Aorta (tissue), 5 donors: ENCODE results near the gene KRT35. TPM values are rescaled to one million over a fixed set of nuclear protein-coding genes. Genes with fewer than 3 reads are reported as not detected.
A peak's percentile ranks its signal among the peaks of the same experiment; 100 is the strongest.

Source experiments
- ATAC-seq: fragments of 200-7000 bp; cut with Tn5 transposase; one replicate; pipeline ENCODE4 v1.9.1; 2022; ENCODE audit warnings: moderate library complexity; ENCODE audit not compliant: low FRiP score
- DNase-seq, 2 donors: peaks; one replicate each; pipeline ENCODE4 v3.0.0-alpha.2; 2020
- H3K27ac ChIP-seq, 2 donors: one replicate each; pipeline ENCODE4 v1.5.1; 2013; ENCODE audit warnings: low read length in 2 of 2, mild to moderate bottlenecking in 2 of 2, moderate library complexity in 2 of 2, control low read depth in 1 of 2, inconsistent platforms in 1 of 2, low read depth in 1 of 2
- H3K27me3 ChIP-seq, 2 donors: one replicate each; pipeline ENCODE4 v1.6.1; 2013; ENCODE audit warnings: control low read depth in 1 of 2, low read length in 1 of 2, mild to moderate bottlenecking in 1 of 2, moderate library complexity in 1 of 2; ENCODE audit not compliant: insufficient read depth in 2 of 2, control insufficient read depth in 1 of 2
- H3K36me3 ChIP-seq, 2 donors: one replicate each; pipeline ENCODE4 v1.6.1; 2013; ENCODE audit warnings: control low read depth in 1 of 2, low read length in 1 of 2, mild to moderate bottlenecking in 1 of 2; ENCODE audit not compliant: insufficient read depth in 2 of 2, control insufficient read depth in 1 of 2
- H3K4me1 ChIP-seq, 2 donors: one replicate each; pipeline ENCODE4 v1.6.1; 2013; ENCODE audit warnings: low read length in 2 of 2, control low read depth in 1 of 2, mild to moderate bottlenecking in 1 of 2, moderate library complexity in 1 of 2; ENCODE audit not compliant: insufficient read depth in 2 of 2, control insufficient read depth in 1 of 2
- H3K4me3 ChIP-seq, 2 donors: one replicate each; pipeline ENCODE4 v1.5.1; 2013; ENCODE audit warnings: low read length in 2 of 2, control low read depth in 1 of 2, mild to moderate bottlenecking in 1 of 2
- H3K9me3 ChIP-seq: one replicate; pipeline ENCODE4 v1.6.1; 2013; ENCODE audit warnings: mild to moderate bottlenecking, low read length; ENCODE audit not compliant: control insufficient read depth
- WGBS, 2 donors: extraction: QIAGEN DNeasy Blood & Tissue Kit; methylation state at CpG; one replicate each; pipeline ENCODE4 v1.1.7; 2013; 5-methylcytosine and 5-hydroxymethylcytosine counted together
- intact Hi-C, 2 donors: fragments of 100-400 bp; cut with DNase I; formaldehyde crosslinking; loops; one replicate each; pipeline versions ENCODE4 v1.14.2 to v1.15.0; 2022
- polyA plus RNA-seq, 2 donors: library from polyadenylated mRNA; stranded (reverse); fragments of 200-250 nt; gene quantifications; one replicate each; pipeline ENCODE4 v1.2.3, GENCODE V29; 2013
- total RNA-seq, 2 donors: library from RNA; stranded (reverse); fragmentation: NEBNext Ultra II Directional; extraction: Animal tissue kit (Norgen Biotek cat#: 25700); gene quantifications; one replicate each; pipeline ENCODE4 v1.2.1, GENCODE V29; 2021
- donor health status: healthy with polysubstance abuse.
- donor health status: Bipolar disorder and iron deficiency.
- donor health status: DM: no; HTN: no; CAD: no.
- donor health status: DM: no; HTN: no; CAD: no.
- donor health status: DM: yes; HTN: yes; CAD: no.

Gene KRT35
- total and polyA plus RNA-seq, 4 donors, result not detected

GRCh38 chr17:41484920-41485904 lies 4.3 kb upstream of the KRT35 start:
- intact Hi-C loops, result no loop called here
- no peak overlapping the region for H3K27ac ChIP-seq
- no peaks in the 10 kb centered on the region for H3K36me3 ChIP-seq
- H3K4me3 ChIP-seq, result no peak overlapping the region
- DNase-seq (peak in 1 of 2 donors; percentile 28), ATAC-seq (no peak)
- no peaks in the 10 kb centered on the region for H3K27me3 ChIP-seq
- no peaks in the 10 kb centered on the region for H3K9me3 ChIP-seq
- 87 to 90% methylated on average over 8 of the region's 8 CpGs for WGBS, 2 donors
- H3K4me1 ChIP-seq, result no peaks in the 10 kb centered on the region

DNA sequence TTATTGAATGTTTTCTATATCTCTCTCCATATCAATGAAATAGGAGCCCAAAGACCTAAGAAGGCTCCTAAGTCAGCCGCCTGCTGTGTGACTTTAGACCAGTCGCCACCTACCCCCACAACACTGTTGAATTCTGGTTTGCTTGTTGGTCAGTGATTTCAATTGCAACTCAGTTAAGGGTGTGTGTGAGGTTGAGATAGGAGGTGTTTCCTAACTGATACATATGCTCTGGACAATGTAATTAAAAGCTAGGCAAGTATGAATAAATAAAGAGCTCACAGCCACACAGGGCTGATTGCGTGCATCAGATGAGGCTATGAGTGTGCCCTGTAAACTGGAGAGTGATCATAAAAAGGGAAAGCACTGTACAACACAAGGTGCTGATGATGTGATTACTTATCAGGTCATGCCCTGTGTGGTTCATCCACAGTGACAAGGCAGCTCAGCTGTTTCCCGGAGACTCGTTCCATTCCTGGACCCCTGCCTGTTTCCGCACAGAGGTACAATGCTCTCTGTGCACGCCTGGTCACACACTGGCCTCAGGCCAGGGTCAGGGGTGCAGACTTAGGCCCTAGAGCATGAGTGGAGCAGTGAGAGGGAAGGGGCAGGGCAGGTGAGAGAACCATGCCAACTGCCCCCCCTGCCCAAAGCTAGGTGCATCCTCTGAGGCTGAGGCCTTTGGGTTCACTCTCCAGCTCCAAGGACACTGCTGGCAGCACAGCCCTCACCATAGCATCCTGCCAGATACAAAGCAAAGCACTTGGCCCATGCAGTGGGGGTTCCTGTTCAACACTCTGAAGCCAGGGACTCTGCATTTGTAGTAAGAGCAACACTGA lies 3.3 kb upstream of the KRT35 start:
- 76 to 78% methylated on average over 7 of the region's 7 CpGs for WGBS, 2 donors
- Histone ChIP-seq H3K27me3 (no peaks in the 10 kb centered on the region), H3K27ac (no peak overlapping the region), H3K4me1 (no peaks in the 10 kb centered on the region), H3K9me3 (no peaks in the 10 kb centered on the region), H3K4me3 (no peak overlapping the region), H3K36me3 (no peaks in the 10 kb centered on the region)
- ATAC-seq (no peak), DNase-seq (peak in 1 of 2 donors; percentile 47)
- intact Hi-C loops, result no loop called here

- 62 to 71% methylated on average over 9 of the region's 9 CpGs for WGBS, 2 donors
- H3K27ac ChIP-seq, result no peak overlapping the region
- no peaks in the 10 kb centered on the region for H3K9me3 ChIP-seq
- ATAC-seq (no peak), DNase-seq (peak in 1 of 2 donors; percentile 33)
- H3K36me3 ChIP-seq, result no peaks in the 10 kb centered on the region
- intact Hi-C loops, result no loop called here
- no peak overlapping the region for H3K4me3 ChIP-seq
- no peaks in the 10 kb centered on the region for H3K4me1 ChIP-seq
- no peaks in the 10 kb centered on the region for H3K27me3 ChIP-seq
These were observed 2.6 kb upstream of the KRT35 start for GRCh38 chr17:41483531-41483930.

DNA sequence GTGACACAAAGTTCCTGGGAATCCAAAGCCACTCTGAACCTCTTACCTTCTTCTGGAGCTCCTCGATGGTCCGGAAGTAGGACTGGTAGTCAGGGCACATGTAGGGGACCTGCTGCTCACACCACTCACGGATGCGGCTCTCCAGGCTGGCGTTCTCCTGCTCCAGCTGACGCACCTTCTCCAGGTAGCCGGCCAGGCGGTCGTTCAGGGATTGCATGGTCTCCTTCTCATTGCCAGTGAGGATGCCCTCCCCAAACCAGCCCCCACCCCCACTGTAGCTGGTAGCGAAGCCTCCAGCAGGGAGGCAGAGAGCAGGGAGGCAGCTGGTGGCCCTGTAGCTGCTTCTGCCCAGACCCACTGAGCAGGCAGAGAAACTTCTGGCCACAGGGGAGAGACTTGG lies 370 bp downstream of the KRT35 start:
- Histone ChIP-seq H3K4me3 (no peak overlapping the region), H3K27me3 (no peaks in the 10 kb centered on the region), H3K27ac (no peak overlapping the region), H3K4me1 (no peaks in the 10 kb centered on the region), H3K36me3 (no peaks in the 10 kb centered on the region), H3K9me3 (no peaks in the 10 kb centered on the region)
- 94 to 97% methylated on average over 10 of the region's 10 CpGs for WGBS, 2 donors
- no peak for DNase-seq
- no peak for ATAC-seq
- intact Hi-C loops, result no loop called here

- intact Hi-C loops, result no loop called here
- Histone ChIP-seq H3K27me3 (no peaks in the 10 kb centered on the region), H3K9me3 (no peaks in the 10 kb centered on the region), H3K36me3 (no peaks in the 10 kb centered on the region), H3K4me3 (no peak overlapping the region), H3K4me1 (no peaks in the 10 kb centered on the region), H3K27ac (no peak overlapping the region)
- 63 to 69% methylated on average over 2 of the region's 2 CpGs for WGBS, 2 donors
- DNase-seq, result no peak
- no peak for ATAC-seq
These were observed 815 bp downstream of the KRT35 start for GRCh38 chr17:41480136-41480535.

DNA sequence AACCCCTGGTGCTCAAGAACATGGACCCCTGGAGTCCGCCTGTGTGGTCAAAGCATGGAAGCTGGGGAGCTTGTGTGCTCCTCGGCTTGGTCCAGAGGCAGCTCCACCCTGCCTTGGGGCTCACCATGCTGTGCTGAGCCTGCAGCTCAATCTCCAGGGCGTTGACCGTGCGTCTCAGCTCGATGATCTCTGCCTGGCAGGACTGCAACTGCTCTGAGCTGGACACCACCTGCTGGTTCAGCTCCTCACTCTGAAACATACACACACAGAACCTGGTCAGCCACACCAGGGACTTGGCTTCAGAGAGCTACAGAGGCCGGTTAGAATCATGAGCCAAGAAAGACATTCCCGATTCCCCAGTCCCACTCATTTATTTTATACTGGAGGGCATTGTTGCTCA lies 2.7 kb downstream of the KRT35 start:
- H3K4me3 ChIP-seq, result no peak overlapping the region
- WGBS, 2 donors, result 82 to 86% methylated on average over 8 of the region's 8 CpGs
- DNase-seq (no peak), ATAC-seq (no peak)
- H3K4me1 ChIP-seq, result no peaks in the 10 kb centered on the region
- intact Hi-C loops, result no loop called here
- H3K9me3 ChIP-seq, result no peaks in the 10 kb centered on the region
- H3K27me3 ChIP-seq, result no peaks in the 10 kb centered on the region
- no peak overlapping the region for H3K27ac ChIP-seq
- H3K36me3 ChIP-seq, result no peaks in the 10 kb centered on the region

GRCh38 chr17:41476866-41477815 lies 3.8 kb downstream of the KRT35 start:
- Histone ChIP-seq H3K36me3 (no peaks in the 10 kb centered on the region), H3K4me1 (no peaks in the 10 kb centered on the region), H3K4me3 (no peak overlapping the region), H3K27me3 (no peaks in the 10 kb centered on the region), H3K9me3 (no peaks in the 10 kb centered on the region), H3K27ac (no peak overlapping the region)
- 88% methylated on average over 22 of the region's 22 CpGs for WGBS, 2 donors
- DNase-seq (no peak), ATAC-seq (no peak)
- intact Hi-C loops, result no loop called here

DNA sequence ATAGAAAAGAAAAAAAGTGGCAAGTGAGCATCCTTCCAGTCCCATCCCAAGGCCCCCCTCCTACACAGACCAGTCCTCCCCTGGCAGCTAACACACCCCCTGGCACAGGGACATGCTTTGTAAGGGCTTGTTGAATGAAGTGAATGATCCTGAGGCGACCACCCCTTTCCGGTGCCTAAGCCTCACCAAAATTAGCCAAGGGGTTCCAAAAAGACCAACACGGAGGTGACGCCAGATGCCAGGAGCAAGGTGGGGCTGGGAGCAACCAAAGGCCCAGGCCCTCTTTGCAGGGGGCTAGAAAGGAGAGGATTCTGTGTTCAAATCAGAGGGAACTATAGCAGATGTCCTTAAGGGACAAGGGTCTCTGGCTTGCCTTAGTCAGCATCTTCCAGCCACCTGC lies 5.5 kb downstream of the KRT35 start:
- intact Hi-C loops, result no loop called here
- no peak for ATAC-seq

More for the DNA sequence above, 5.5 kb downstream of the KRT35 start:
- Histone ChIP-seq H3K9me3 (no peaks in the 10 kb centered on the region), H3K36me3 (no peaks in the 10 kb centered on the region), H3K27ac (no peak overlapping the region), H3K4me3 (no peak overlapping the region), H3K27me3 (no peaks in the 10 kb centered on the region), H3K4me1 (no peaks in the 10 kb centered on the region)
- 95% methylated on average over 4 of the region's 4 CpGs for WGBS, 2 donors
- no peak for DNase-seq
